ENCODE results near the gene CGNL1.

The CGNL1 gene

DNA sequence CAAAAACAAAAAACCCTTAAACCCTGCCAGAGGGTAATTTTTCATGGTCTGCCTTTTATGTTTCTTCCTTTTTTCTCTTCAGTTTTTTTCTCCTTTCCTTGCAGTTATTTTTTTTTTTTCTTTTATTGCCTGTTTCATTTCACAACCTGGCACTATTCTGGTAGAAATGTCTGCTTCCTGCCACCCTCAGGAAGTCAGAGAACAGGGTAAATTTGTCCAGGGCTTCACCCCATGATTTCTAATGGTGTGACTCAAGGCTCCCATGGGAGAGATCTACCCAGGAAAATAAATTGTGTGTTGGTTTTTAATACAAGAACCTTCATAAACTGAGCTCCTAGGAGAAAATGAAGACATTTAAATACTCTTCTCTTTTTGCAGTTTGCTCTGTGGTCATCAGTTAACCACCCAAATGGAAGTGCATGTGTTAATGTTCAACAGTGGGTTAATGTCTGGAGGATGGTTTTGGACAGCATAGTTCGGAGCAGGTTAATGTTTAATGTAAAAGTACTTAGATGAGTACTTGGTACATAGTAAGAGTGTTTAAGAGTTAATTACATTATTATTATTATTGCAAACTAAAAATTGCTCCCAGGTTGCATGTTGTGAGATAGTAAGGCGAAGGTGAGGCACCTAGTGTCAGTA, 45.9 kb downstream of the CGNL1 start:
- TF ChIP-seq, protein P1, sequence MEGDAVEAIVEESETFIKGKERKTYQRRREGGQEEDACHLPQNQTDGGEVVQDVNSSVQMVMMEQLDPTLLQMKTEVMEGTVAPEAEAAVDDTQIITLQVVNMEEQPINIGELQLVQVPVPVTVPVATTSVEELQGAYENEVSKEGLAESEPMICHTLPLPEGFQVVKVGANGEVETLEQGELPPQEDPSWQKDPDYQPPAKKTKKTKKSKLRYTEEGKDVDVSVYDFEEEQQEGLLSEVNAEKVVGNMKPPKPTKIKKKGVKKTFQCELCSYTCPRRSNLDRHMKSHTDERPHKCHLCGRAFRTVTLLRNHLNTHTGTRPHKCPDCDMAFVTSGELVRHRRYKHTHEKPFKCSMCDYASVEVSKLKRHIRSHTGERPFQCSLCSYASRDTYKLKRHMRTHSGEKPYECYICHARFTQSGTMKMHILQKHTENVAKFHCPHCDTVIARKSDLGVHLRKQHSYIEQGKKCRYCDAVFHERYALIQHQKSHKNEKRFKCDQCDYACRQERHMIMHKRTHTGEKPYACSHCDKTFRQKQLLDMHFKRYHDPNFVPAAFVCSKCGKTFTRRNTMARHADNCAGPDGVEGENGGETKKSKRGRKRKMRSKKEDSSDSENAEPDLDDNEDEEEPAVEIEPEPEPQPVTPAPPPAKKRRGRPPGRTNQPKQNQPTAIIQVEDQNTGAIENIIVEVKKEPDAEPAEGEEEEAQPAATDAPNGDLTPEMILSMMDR (IDR thresholded peaks at IDR 0.05; ENCODE audit: insufficient read depth, low read length, poor library complexity, severe bottlenecking) = no peak
- Histone ChIP-seq H3K36me3 (ENCODE audit: control insufficient read depth, insufficient read depth, low read length) (no peaks in the 10 kb centered on the region), H3K27me3 (replicated peaks; ENCODE audit: control insufficient read depth, insufficient read depth, low read length) (peaks cover 1% of the 10 kb centered on the region; the same call in 1 of the 2 replicates), H3K4me3 (replicated peaks; ENCODE audit: low read depth, low read length) (no peak overlapping the region)
- DNase-seq (ENCODE audit: extremely low read depth, insufficient read length) = no peak

DNA sequence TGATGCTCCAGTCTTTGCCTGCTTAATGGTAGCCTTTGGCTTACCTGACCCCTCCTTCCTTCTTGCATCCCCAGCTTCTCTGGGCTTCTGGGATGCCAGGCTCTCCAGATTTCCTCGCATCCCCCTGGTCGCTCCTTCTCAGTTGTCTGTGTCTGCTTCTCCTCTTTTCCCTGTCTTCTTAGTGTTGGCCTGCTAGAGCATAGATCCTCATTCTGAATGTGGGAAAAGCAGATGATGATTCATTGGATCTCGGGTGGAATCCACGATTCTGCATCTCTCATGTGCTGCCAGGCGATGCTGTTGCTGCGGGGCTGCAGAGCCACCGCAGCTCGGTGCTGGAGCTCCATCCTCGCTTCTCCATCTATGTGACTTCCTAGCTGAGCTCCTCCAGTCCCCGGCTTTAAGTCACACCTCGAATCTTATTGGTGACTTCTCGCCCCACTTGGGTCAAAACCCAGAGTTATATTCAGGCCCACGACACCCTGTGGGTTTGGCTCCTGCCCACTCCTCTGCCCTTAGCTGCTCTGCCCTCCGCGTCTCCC, 47.4 kb downstream of the CGNL1 start:
- TF ChIP-seq, protein P1 (IDR thresholded peaks at IDR 0.05; ENCODE audit: insufficient read depth, low read length, poor library complexity, severe bottlenecking) = no peak

DNA sequence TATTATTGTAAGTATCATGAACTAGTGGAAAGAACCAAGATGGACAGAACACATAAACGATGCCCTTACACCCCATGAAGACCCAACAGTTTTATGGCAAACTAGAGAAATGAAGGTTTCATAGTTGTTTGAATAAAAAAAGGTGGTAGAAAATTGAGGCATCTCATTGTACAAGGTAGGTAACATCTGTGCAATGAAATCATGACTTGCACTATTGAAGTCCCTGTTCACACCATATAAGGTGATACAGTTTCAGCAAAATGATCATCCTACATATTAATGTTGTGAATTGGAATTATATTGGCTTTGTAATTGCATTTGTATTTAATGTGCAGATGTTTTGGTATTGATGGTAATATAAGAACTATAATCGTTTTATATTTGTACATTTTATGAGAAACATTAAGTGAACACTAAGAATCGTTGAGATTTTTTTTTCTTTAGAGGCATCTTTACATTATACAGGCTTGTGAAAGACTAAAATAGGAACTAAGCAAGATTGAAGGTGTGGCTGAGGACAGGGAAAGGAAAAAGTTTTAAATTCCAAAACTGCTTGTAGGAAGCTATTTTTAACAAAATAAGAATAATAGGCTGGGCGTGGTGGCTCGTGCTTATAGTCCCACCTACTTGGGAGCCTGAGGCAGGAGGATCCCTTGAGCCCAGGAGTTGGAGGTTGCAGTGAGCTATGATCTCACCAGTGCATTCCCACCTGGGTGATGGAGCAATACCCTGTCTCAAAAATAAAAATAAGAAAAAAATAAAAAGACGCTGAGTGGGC, 48.5 kb downstream of the CGNL1 start:
- Histone ChIP-seq H3K36me3 (ENCODE audit: control insufficient read depth, insufficient read depth, low read length) (no peaks in the 10 kb centered on the region), H3K27me3 (replicated peaks; ENCODE audit: control insufficient read depth, insufficient read depth, low read length) (peaks cover 1% of the 10 kb centered on the region; the same call in 1 of the 2 replicates), H3K4me3 (replicated peaks; ENCODE audit: low read depth, low read length) (no peak overlapping the region)
- no peak for DNase-seq (ENCODE audit: extremely low read depth, insufficient read length)
- TF ChIP-seq, protein P1 (IDR thresholded peaks at IDR 0.05; ENCODE audit: insufficient read depth, low read length, poor library complexity, severe bottlenecking) = no peak

More for the DNA sequence above, 47.4 kb downstream of the CGNL1 start:
- H3K27me3 ChIP-seq (replicated peaks; ENCODE audit: control insufficient read depth, insufficient read depth, low read length) = peaks cover 1% of the 10 kb centered on the region; the same call in 1 of the 2 replicates
- no peak overlapping the region for H3K4me3 ChIP-seq (replicated peaks; ENCODE audit: low read depth, low read length)
- DNase-seq (ENCODE audit: extremely low read depth, insufficient read length) = no peak
- H3K36me3 ChIP-seq (ENCODE audit: control insufficient read depth, insufficient read depth, low read length) = no peaks in the 10 kb centered on the region

DNA sequence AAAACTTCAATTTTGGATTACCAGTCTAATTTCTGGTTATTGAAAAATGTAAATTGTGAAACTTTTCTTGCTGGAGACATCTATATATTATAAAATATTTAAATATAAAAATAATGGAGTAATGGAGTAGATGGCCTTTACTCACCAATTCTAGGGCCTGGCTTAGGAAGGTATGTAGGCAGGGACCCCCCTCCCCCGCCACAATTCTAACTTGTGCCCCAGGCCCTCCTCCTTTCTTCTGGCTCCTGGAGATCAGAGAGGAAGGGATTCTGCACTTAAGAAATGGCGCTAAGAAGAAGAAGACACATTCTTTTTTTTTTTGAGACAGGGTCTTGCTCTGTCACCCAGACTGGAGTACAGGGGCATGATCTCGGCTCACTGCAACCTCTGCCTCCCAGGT, 49.5 kb downstream of the CGNL1 start:
- TF ChIP-seq, protein P1 (IDR thresholded peaks at IDR 0.05; ENCODE audit: insufficient read depth, low read length, poor library complexity, severe bottlenecking) = no peak
- no peak for DNase-seq (ENCODE audit: extremely low read depth, insufficient read length)
- H3K36me3 ChIP-seq (ENCODE audit: control insufficient read depth, insufficient read depth, low read length) = no peaks in the 10 kb centered on the region
- peaks cover 1% of the 10 kb centered on the region; the same call in 1 of the 2 replicates for H3K27me3 ChIP-seq (replicated peaks; ENCODE audit: control insufficient read depth, insufficient read depth, low read length)
- H3K4me3 ChIP-seq (replicated peaks; ENCODE audit: low read depth, low read length) = no peak overlapping the region

DNA sequence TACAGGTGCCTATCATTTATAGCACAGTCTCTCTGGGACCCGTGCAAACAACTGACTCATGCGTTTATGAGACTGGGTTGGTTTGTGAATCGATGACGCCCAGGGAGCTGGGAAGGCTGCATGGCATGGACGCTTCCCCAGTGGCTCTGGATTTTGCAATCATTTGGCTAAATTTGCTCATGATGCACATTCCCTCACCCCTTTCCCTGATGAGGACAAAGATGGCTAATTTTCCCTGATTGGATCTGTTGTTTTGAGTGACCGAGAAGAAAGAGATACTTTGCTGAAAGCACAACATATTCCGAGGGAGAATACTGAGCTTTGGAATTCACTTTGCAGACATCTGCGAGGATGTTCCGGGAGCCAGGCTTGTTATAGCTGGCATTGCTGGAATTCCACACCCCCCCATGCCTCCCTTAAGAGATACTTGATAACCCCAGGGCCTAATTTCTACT, 51.1 kb downstream of the CGNL1 start:
- TF ChIP-seq, protein P1 (IDR thresholded peaks at IDR 0.05; ENCODE audit: insufficient read depth, low read length, poor library complexity, severe bottlenecking) = no peak
- no peaks in the 10 kb centered on the region for H3K36me3 ChIP-seq (ENCODE audit: control insufficient read depth, insufficient read depth, low read length)
- no peak for DNase-seq (ENCODE audit: extremely low read depth, insufficient read length)
- H3K4me3 ChIP-seq (replicated peaks; ENCODE audit: low read depth, low read length) = no peak overlapping the region
- H3K27me3 ChIP-seq (replicated peaks; ENCODE audit: control insufficient read depth, insufficient read depth, low read length) = 0 out of 2 replicates have a peak, but pooled peaks cover 1% of the 10 kb centered on the region
